ENCODE results near the gene DNM3.

The DNM3 gene

GRCh38 chr1:171873664-171874063 is 32.4 kb downstream of the DNM3 start:
- no peak for DNase-seq

GRCh38 chr1:171877701-171878100 is 36.4 kb downstream of the DNM3 start:
- DNase-seq = no peak

GRCh38 chr1:171879556-171879955 is 38.3 kb downstream of the DNM3 start:
- no peak for DNase-seq

- peak; percentile 83 for DNase-seq
Measured at GRCh38 chr1:171881442-171881841, 40.1 kb downstream of the DNM3 start.

- DNase-seq = no peak
Measured at GRCh38 chr1:171883849-171884248, 42.6 kb downstream of the DNM3 start.

- DNase-seq = no peak
Measured at GRCh38 chr1:171884475-171884874, 43.2 kb downstream of the DNM3 start.

- no peak for DNase-seq
Measured at GRCh38 chr1:171890131-171890530, 48.8 kb downstream of the DNM3 start.

GRCh38 chr1:171896936-171897703 is 55.8 kb downstream of the DNM3 start:
- no peak for DNase-seq

- DNase-seq = peak; percentile 97
Measured at GRCh38 chr1:171898941-171899340, 57.6 kb downstream of the DNM3 start.

GRCh38 chr1:171899838-171900237 is 58.5 kb downstream of the DNM3 start:
- no peak for DNase-seq

- DNase-seq = no peak
Measured at GRCh38 chr1:171901245-171901644, 59.9 kb downstream of the DNM3 start.

- no peak for DNase-seq
Measured at GRCh38 chr1:171902527-171902926, 61.2 kb downstream of the DNM3 start.

GRCh38 chr1:171904778-171905450 is 63.6 kb downstream of the DNM3 start:
- DNase-seq = no peak

GRCh38 chr1:171909711-171910110 is 68.4 kb downstream of the DNM3 start:
- peak; percentile 45 for DNase-seq

GRCh38 chr1:171910786-171911185 is 69.5 kb downstream of the DNM3 start:
- no peak for DNase-seq

- DNase-seq = no peak
Measured at GRCh38 chr1:171911506-171911905, 70.2 kb downstream of the DNM3 start.

GRCh38 chr1:171912509-171913175 is 71.3 kb downstream of the DNM3 start:
- no peak for DNase-seq

GRCh38 chr1:171913385-171913784 is 72.1 kb downstream of the DNM3 start:
- DNase-seq = no peak

GRCh38 chr1:171916315-171916771 is 75.0 kb downstream of the DNM3 start:
- no peak for DNase-seq

GRCh38 chr1:171917331-171917730 is 76.0 kb downstream of the DNM3 start:
- DNase-seq = no peak

GRCh38 chr1:171919891-171920887 is 78.9 kb downstream of the DNM3 start:
- DNase-seq = no peak

- peak; percentile 32 for DNase-seq
Measured at GRCh38 chr1:171922999-171923398, 81.7 kb downstream of the DNM3 start.

GRCh38 chr1:171929121-171929520 is 87.8 kb downstream of the DNM3 start:
- DNase-seq = no peak
